H1 (cell line): ENCODE results near the gene CAPN10.

Experiments used
- EGR1 ChIP-seq: IDR thresholded peaks from 2 replicates; pipeline ENCODE4 v1.6.1; 2011; ENCODE audit warnings: low read depth, low read length, borderline replicate concordance
- RAD21 ChIP-seq, 2 experiments: IDR thresholded peaks in 1 of 2; conservative IDR thresholded peaks in 1 of 2; 2 replicates each; pipeline ENCODE4 v1.6.1; 2011; ENCODE audit warnings: low read depth in 2 of 2, low read length in 2 of 2, improper control_type of control experiment in 1 of 2, inconsistent platforms in 1 of 2, mild to moderate bottlenecking in 1 of 2, moderate library complexity in 1 of 2
- TCF12 ChIP-seq: IDR thresholded peaks from 2 replicates; pipeline ENCODE4 v1.6.1; 2011; ENCODE audit warnings: low read depth, mild to moderate bottlenecking, low read length
- TF ChIP-seq, protein P1 (sequence below), 3 experiments: IDR thresholded peaks; 1 replicate in 2 of 3; 2 replicates in 1 of 3; pipeline versions ENCODE4 v1.5.1 to v1.6.1; 2011; ENCODE audit warnings: low read length in 3 of 3, mild to moderate bottlenecking in 3 of 3, inconsistent platforms in 2 of 3, low read depth in 1 of 3, moderate library complexity in 1 of 3; ENCODE audit not compliant: insufficient read depth in 1 of 3; ENCODE audit errors: control extremely low read depth in 1 of 3

GRCh38 chr2:240567872-240568677 lies 18.5 kb upstream of the CAPN10 start, which contains the start of gene RNPEPL1:
- TF ChIP-seq EGR1 (no peak), RAD21 (IDR thresholded peaks at IDR 0.05 in 1 of 2, conservative IDR thresholded peaks at IDR 0.05 in 1 of 2; ENCODE audit: low read depth in 2 of 2, low read length in 2 of 2) (no peak), TCF12 (no peak)
- TF ChIP-seq, protein P1, sequence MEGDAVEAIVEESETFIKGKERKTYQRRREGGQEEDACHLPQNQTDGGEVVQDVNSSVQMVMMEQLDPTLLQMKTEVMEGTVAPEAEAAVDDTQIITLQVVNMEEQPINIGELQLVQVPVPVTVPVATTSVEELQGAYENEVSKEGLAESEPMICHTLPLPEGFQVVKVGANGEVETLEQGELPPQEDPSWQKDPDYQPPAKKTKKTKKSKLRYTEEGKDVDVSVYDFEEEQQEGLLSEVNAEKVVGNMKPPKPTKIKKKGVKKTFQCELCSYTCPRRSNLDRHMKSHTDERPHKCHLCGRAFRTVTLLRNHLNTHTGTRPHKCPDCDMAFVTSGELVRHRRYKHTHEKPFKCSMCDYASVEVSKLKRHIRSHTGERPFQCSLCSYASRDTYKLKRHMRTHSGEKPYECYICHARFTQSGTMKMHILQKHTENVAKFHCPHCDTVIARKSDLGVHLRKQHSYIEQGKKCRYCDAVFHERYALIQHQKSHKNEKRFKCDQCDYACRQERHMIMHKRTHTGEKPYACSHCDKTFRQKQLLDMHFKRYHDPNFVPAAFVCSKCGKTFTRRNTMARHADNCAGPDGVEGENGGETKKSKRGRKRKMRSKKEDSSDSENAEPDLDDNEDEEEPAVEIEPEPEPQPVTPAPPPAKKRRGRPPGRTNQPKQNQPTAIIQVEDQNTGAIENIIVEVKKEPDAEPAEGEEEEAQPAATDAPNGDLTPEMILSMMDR (IDR thresholded peaks at IDR 0.05; ENCODE audit: control extremely low read depth in 1 of 3, insufficient read depth in 1 of 3, low read depth in 1 of 3, low read length in 3 of 3) = no peak
